A549 (cell line): ENCODE results near the gene PALLD. TPM values are rescaled to one million over a fixed set of nuclear protein-coding genes. Genes with fewer than 3 reads are reported as not detected.

Experiments used
- ATAC-seq, 2 experiments: fragments of 200-7000 bp in 1 of 2; fragments of >200 bp in 1 of 2; cut with Nextera tagmentation in 1 of 2; cut with Tn5 transposase in 1 of 2; 3 replicates each; pipeline versions ENCODE4 v1.8.0 to v1.9.1; 2018 to 2020; ENCODE audit warnings: mild to moderate bottlenecking in 1 of 2, moderate library complexity in 1 of 2
- CTCF ChIA-PET: fragments of 300-600 bp; sonication (Branson Sonifier 250); formaldehyde crosslinking; extraction: SDS; loops from one replicate; lab custom pipeline; 2021; ENCODE audit warnings: antibody characterized with exemption, inconsistent platforms; lab: Yijun Ruan, JAX
- POLR2A ChIA-PET: fragments of 350-600 bp; formaldehyde crosslinking; extraction: SDS; loops from one replicate; lab custom pipeline; 2021; ENCODE audit warnings: antibody characterized with exemption, inconsistent platforms; lab: Yijun Ruan, JAX
- DNase-seq, 2 experiments: peaks; one replicate each; pipeline versions ENCODE4 v3.0.0 to v3.0.0-alpha.2; 2011 to 2016; ENCODE audit warnings: low read depth in 1 of 2, low spot score in 1 of 2
- FAIRE-seq: peaks from 2 replicates; lab custom pipeline; 2011; peaks lifted over from hg19 to GRCh38; lab: Jason Lieb, UNC
- H3K27ac ChIP-seq, 2 experiments: fragments of >200 bp; sonication (Bioruptor Twin); formaldehyde crosslinking; 3 replicates each; pipeline ENCODE4 v1.5.1; 2016 to 2017
- H3K4me1 ChIP-seq: fragments of >200 bp; sonication (Bioruptor Twin); formaldehyde crosslinking; 3 replicates; pipeline ENCODE4 v1.6.1; 2016
- H3K4me2 ChIP-seq: fragments of >200 bp; sonication (Bioruptor Twin); formaldehyde crosslinking; 3 replicates; pipeline ENCODE4 v1.6.1; 2016
- H3K4me3 ChIP-seq: fragments of >200 bp; sonication (Bioruptor Twin); formaldehyde crosslinking; 3 replicates; pipeline ENCODE4 v1.5.1; 2016
- H3K9me3 ChIP-seq: fragments of >200 bp; sonication (Bioruptor Twin); formaldehyde crosslinking; 3 replicates; pipeline ENCODE4 v1.6.1; 2016
- ATOH8 ChIP-seq: fragments of 250-450 bp; sonication (Bioruptor Pico); IDR thresholded peaks from 2 replicates; pipeline ENCODE4 v1.5.0; 2020; ENCODE audit warnings: low read depth, mild to moderate bottlenecking, moderate library complexity
- BCL3 ChIP-seq: fragments of >200 bp; sonication (Bioruptor Twin); formaldehyde crosslinking; IDR thresholded peaks from 3 replicates; pipeline ENCODE4 v1.6.1; 2016
- CEBPB ChIP-seq, 2 experiments: fragments of >200 bp in 1 of 2; sonication (Bioruptor Twin) in 1 of 2; formaldehyde crosslinking in 1 of 2; IDR thresholded peaks; 2 replicates each; pipeline ENCODE4 v1.6.1; 2012 to 2016
- E2F6 ChIP-seq: IDR thresholded peaks from 2 replicates; pipeline ENCODE4 v1.6.1; 2012; ENCODE audit warnings: low read depth, borderline replicate concordance
- EHF ChIP-seq: fragments of 250-450 bp; sonication (Bioruptor Pico); IDR thresholded peaks from 2 replicates; pipeline ENCODE4 v1.5.0; 2020; ENCODE audit warnings: mild to moderate bottlenecking
- EP300 ChIP-seq, 2 experiments: fragments of >200 bp; sonication (Bioruptor Twin); formaldehyde crosslinking; IDR thresholded peaks; 2 replicates in 1 of 2; 3 replicates in 1 of 2; pipeline ENCODE4 v1.6.1; 2016 to 2017
- FOSL2 ChIP-seq, 2 experiments: fragments of 450-650 bp in 1 of 2; fragments of >200 bp in 1 of 2; sonication (Bioruptor Twin) in 1 of 2; formaldehyde crosslinking; IDR thresholded peaks; 2 replicates each; pipeline versions ENCODE4 v1.5.0 to v1.6.1; 2016 to 2020; ENCODE audit warnings: mild to moderate bottlenecking in 1 of 2, moderate library complexity in 1 of 2
- GATA3 ChIP-seq: IDR thresholded peaks from 2 replicates; pipeline ENCODE4 v1.6.1; 2012; ENCODE audit warnings: borderline replicate concordance
- HDAC2 ChIP-seq: fragments of 200-600 bp; sonication (generic); IDR thresholded peaks from 2 replicates; pipeline ENCODE4 v1.6.1; 2016
- HMGXB4 ChIP-seq: fragments of 250-450 bp; sonication (Bioruptor Pico); IDR thresholded peaks from 2 replicates; pipeline ENCODE4 v1.5.0; 2021; ENCODE audit warnings: mild to moderate bottlenecking, moderate library complexity, borderline replicate concordance
- HOXB5 ChIP-seq: fragments of 250-450 bp; sonication (Bioruptor Pico); IDR thresholded peaks from 2 replicates; pipeline ENCODE4 v1.5.0; 2020; ENCODE audit warnings: mild to moderate bottlenecking, moderate library complexity
- JUNB ChIP-seq: fragments of >200 bp; sonication (Bioruptor Twin); formaldehyde crosslinking; IDR thresholded peaks from 2 replicates; pipeline ENCODE4 v1.6.1; 2016
- MAFK ChIP-seq: fragments of 450-650 bp; IDR thresholded peaks from 2 replicates; pipeline ENCODE4 v1.6.1; 2014; ENCODE audit not compliant: partially characterized antibody
- MAX ChIP-seq: IDR thresholded peaks from 2 replicates; pipeline ENCODE4 v1.6.1; 2012
- RAD21 ChIP-seq, 2 experiments: fragments of >200 bp in 1 of 2; sonication (Bioruptor Twin) in 1 of 2; formaldehyde crosslinking in 1 of 2; IDR thresholded peaks in 1 of 2; conservative IDR thresholded peaks in 1 of 2; 2 replicates in 1 of 2; 3 replicates in 1 of 2; pipeline ENCODE4 v1.6.1; 2012 to 2018; ENCODE audit warnings: inconsistent platforms in 1 of 2
- RCOR1 ChIP-seq: fragments of 150-350 bp; IDR thresholded peaks from 2 replicates; pipeline ENCODE4 v1.6.1; 2014; ENCODE audit warnings: antibody characterized with exemption, low read length, low read depth
- RNF2 ChIP-seq: fragments of 200-600 bp; sonication (generic); IDR thresholded peaks from 2 replicates; pipeline ENCODE4 v1.6.1; 2016; ENCODE audit warnings: low read depth, mild to moderate bottlenecking, antibody characterized with exemption, moderate library complexity, borderline replicate concordance
- SMC3 ChIP-seq: fragments of >200 bp; sonication (Bioruptor Twin); formaldehyde crosslinking; IDR thresholded peaks from 3 replicates; pipeline ENCODE4 v1.6.1; 2018; ENCODE audit warnings: inconsistent platforms
- SREBF2 ChIP-seq: fragments of 450-650 bp; IDR thresholded peaks from 2 replicates; pipeline ENCODE4 v1.6.1; 2014; ENCODE audit warnings: mild to moderate bottlenecking, moderate library complexity
- TP53 ChIP-seq: fragments of 250-450 bp; sonication (Bioruptor Pico); IDR thresholded peaks from 2 replicates; pipeline ENCODE4 v1.5.0; 2021; ENCODE audit warnings: mild to moderate bottlenecking, moderate library complexity
- WGBS: methylation state at CpG from one replicate; pipeline ENCODE4 v1.1.6; 2017; ENCODE audit errors: missing lambda C conversion rate; 5-methylcytosine and 5-hydroxymethylcytosine counted together
- polyA plus RNA-seq, 4 experiments: library from polyadenylated mRNA; depleted of rRNA in 3 of 4; stranded (reverse); fragments of >200 nt; fragmentation: RNase III in 1 of 4; extraction: RNeasy Plus Mini Kit Qiagen cat#74134 plus additional on column Dnase treatment in 1 of 4; gene quantifications; 2 replicates in 3 of 4; 3 replicates in 1 of 4; pipeline ENCODE4 v1.2.3, GENCODE V29; 2011 to 2017

PALLD gene
- polyA plus RNA-seq, 2 of the 4 experiments (the other 2 are of a cell fraction): 88.8 to 113 TPM

GRCh38 chr4:168679819-168680218 lies 183.0 kb downstream of the PALLD start:
- FAIRE-seq: no peak
- Histone ChIP-seq H3K9me3 (no peaks in the 10 kb centered on the region), H3K27ac (peak overlapping the region; percentile 62 to 87), H3K4me1 (peaks cover 70% of the 10 kb centered on the region), H3K4me3 (no peak overlapping the region), H3K4me2 (peak overlapping the region; percentile 44)
- TF ChIP-seq TP53 (CRISPR knock-in tag) (no peak), EP300 (IDR thresholded peaks at IDR 0.05) (peak in 1 of 2 experiments; percentile 29; a peak in 1 of 5 replicates), GATA3 (peak; percentile 86; the same call in 1 of the 2 replicates), RAD21 (conservative IDR thresholded peaks at IDR 0.05 in 1 of 2, IDR thresholded peaks at IDR 0.05 in 1 of 2) (peak in 1 of 2 experiments; percentile 31; a peak in 2 of 5 replicates), CEBPB (IDR thresholded peaks at IDR 0.05) (0 out of 4 replicates have a peak, but pooled peaks of 1 of the 2 experiments have one; percentile 24), MAFK (no peak), FOSL2 (IDR thresholded peaks at IDR 0.05) (no peak), FOSL2 (CRISPR knock-in tag; IDR thresholded peaks at IDR 0.05) (peak; percentile 80), E2F6 (no peak), SMC3 (peak; percentile 26; the same call in 1 of the 3 replicates), JUNB (peak; percentile 47; the same call in 1 of the 2 replicates), ATOH8 (CRISPR knock-in tag) (no peak), MAX (peak; percentile 49), HOXB5 (CRISPR knock-in tag) (no peak)
- WGBS: 19% methylated on average over 4 of the region's 4 CpGs
- peak; percentile 58 to 86 for ATAC-seq
- ChIA-PET CTCF (no interaction called here), POLR2A (no interaction called here)
- DNase-seq: peak; percentile 48 to 81

GRCh38 chr4:168682898-168683500 lies 186.1 kb downstream of the PALLD start:
- CTCF ChIA-PET: interaction anchor here (0.5 to 0.9 kb wide), 2 partner anchors 9 to 27 kb away, joined by 3 read pairs; no protein-coding TSS in a partner anchor
- WGBS: 51% methylated on average over 3 of the region's 3 CpGs
- DNase-seq: no peak
- POLR2A ChIA-PET: interaction anchor here (0.9 kb wide), 1 partner anchor 12 kb away, joined by 3 read pairs; no protein-coding TSS in a partner anchor
- TF ChIP-seq RCOR1 (no peak), SREBF2 (no peak)
- peaks cover 56% of the 10 kb centered on the region for H3K4me1 ChIP-seq
- H3K27ac ChIP-seq: no peak overlapping the region
- H3K4me3 ChIP-seq: no peak overlapping the region
- H3K9me3 ChIP-seq: no peaks in the 10 kb centered on the region
- FAIRE-seq: no peak
- ATAC-seq: no peak
- H3K4me2 ChIP-seq: peak overlapping the region; percentile 13; the same call in 2 of the 3 replicates

GRCh38 chr4:168683595-168683994 lies 186.7 kb downstream of the PALLD start:
- Histone ChIP-seq H3K4me2 (peak overlapping the region; percentile 13; the same call in 2 of the 3 replicates), H3K27ac (no peak overlapping the region), H3K4me1 (peaks cover 52% of the 10 kb centered on the region), H3K9me3 (no peaks in the 10 kb centered on the region)
- no peak for ATAC-seq
- no peak for DNase-seq
- POLR2A ChIA-PET: interaction anchor here (0.9 kb wide), 1 partner anchor 11 kb away, joined by 3 read pairs; no protein-coding TSS in a partner anchor
- WGBS: 84% methylated on average over 1 of the region's 1 CpG
- FAIRE-seq: no peak
- no peak for TF ChIP-seq RNF2
- no peak for TF ChIP-seq TP53 (CRISPR knock-in tag)
- no peak for TF ChIP-seq EHF (CRISPR knock-in tag)
- TF ChIP-seq HMGXB4 (CRISPR knock-in tag): no peak
- no peak for TF ChIP-seq HDAC2
- TF ChIP-seq JUNB: no peak
- TF ChIP-seq MAFK: no peak
- no peak for TF ChIP-seq BCL3
- TF ChIP-seq, all 56 proteins: peak for 0
- CTCF ChIA-PET: no interaction called here
- no peak overlapping the region for H3K4me3 ChIP-seq
